Mesendoderm (in vitro differentiated cells): Measurements from ENCODE around the gene MSL2.
"Not testable (repeated sequence)": the region's sequence is repeated elsewhere in the genome, so short reads cannot be mapped to it uniquely, and the experiment has no call there.

ENCODE experiments used
- DNase-seq: peaks from one replicate; pipeline ENCODE4 v3.0.0; 2013
- H2AK5ac ChIP-seq: 2 replicates; pipeline ENCODE4 v1.6.1; 2013; ENCODE audit warnings: low read length, inconsistent platforms
- H2BK120ac ChIP-seq: 2 replicates; pipeline ENCODE4 v1.6.1; 2013; ENCODE audit warnings: low read depth, mild to moderate bottlenecking, low read length, moderate library complexity, mixed read lengths
- H2BK15ac ChIP-seq: replicated peaks from 2 replicates; pipeline ENCODE4 v1.6.1; 2013; ENCODE audit warnings: low read depth, mild to moderate bottlenecking, moderate library complexity
- H2BK5ac ChIP-seq: 2 replicates; pipeline ENCODE4 v1.6.1; 2013; ENCODE audit warnings: low read length, inconsistent platforms
- H3K18ac ChIP-seq: 2 replicates; pipeline ENCODE4 v1.6.1; 2013; ENCODE audit warnings: mild to moderate bottlenecking, low read length, mixed read lengths
- H3K23ac ChIP-seq: one replicate; pipeline ENCODE4 v1.6.1; 2013; ENCODE audit warnings: low read length
- H3K27ac ChIP-seq: 2 replicates; pipeline ENCODE4 v1.5.1; 2013; ENCODE audit warnings: low read depth, mild to moderate bottlenecking, inconsistent platforms, low read length, moderate library complexity
- H3K27me3 ChIP-seq: 2 replicates; pipeline ENCODE4 v1.6.1; 2013; ENCODE audit warnings: low read length, control low read depth, mild to moderate bottlenecking, inconsistent platforms; ENCODE audit not compliant: insufficient read depth, poor library complexity
- H3K36me3 ChIP-seq: 2 replicates; pipeline ENCODE4 v1.6.1; 2013; ENCODE audit warnings: low read length, inconsistent platforms; ENCODE audit not compliant: control insufficient read depth, insufficient read depth
- H3K4ac ChIP-seq: one replicate; pipeline ENCODE4 v1.6.1; 2013; ENCODE audit warnings: low read depth, mild to moderate bottlenecking, low read length, moderate library complexity
- H3K4me1 ChIP-seq: 2 replicates; pipeline ENCODE4 v1.6.1; 2013; ENCODE audit warnings: low read depth, low read length, inconsistent platforms; ENCODE audit not compliant: control insufficient read depth
- H3K4me2 ChIP-seq: 2 replicates; pipeline ENCODE4 v1.6.1; 2013; ENCODE audit warnings: low read length
- H3K4me3 ChIP-seq: 2 replicates; pipeline ENCODE4 v1.5.1; 2013; ENCODE audit warnings: mild to moderate bottlenecking, low read length
- H3K56ac ChIP-seq: one replicate; pipeline ENCODE4 v1.6.1; 2013; ENCODE audit warnings: low read length
- H3K79me1 ChIP-seq: 2 replicates; pipeline ENCODE4 v1.6.1; 2013; ENCODE audit warnings: low read length, inconsistent platforms
- H3K79me2 ChIP-seq: 2 replicates; pipeline ENCODE4 v1.6.1; 2013; ENCODE audit warnings: mild to moderate bottlenecking, low read length; ENCODE audit not compliant: control insufficient read depth, insufficient read depth
- H3K9ac ChIP-seq: 2 replicates; pipeline ENCODE4 v1.6.1; 2013; ENCODE audit warnings: low read length, inconsistent platforms
- H4K5ac ChIP-seq: one replicate; pipeline ENCODE4 v1.6.1; 2013; ENCODE audit warnings: low read length
- H4K8ac ChIP-seq: one replicate; pipeline ENCODE4 v1.6.1; 2013; ENCODE audit warnings: low read depth, mild to moderate bottlenecking, control low read depth, low read length, moderate library complexity
- WGBS: extraction: QIAGEN DNeasy Blood & Tissue Kit; methylation state at CpG from one replicate; pipeline ENCODE4 v1.1.7; 2013; ENCODE audit warnings: low lambda C conversion rate, missing lambda C conversion rate; ENCODE audit not compliant: insufficient coverage; ENCODE audit errors: extremely low coverage; 5-methylcytosine and 5-hydroxymethylcytosine counted together

The MSL2 gene

GRCh38 chr3:136207489-136208115 lies 11.5 kb upstream of the MSL2 start:
- H3K27me3 ChIP-seq: no peaks in the 10 kb centered on the region
- H3K4me2 ChIP-seq: no peak overlapping the region
- no peak overlapping the region for H4K8ac ChIP-seq
- H3K36me3 ChIP-seq: no peaks in the 10 kb centered on the region
- no peak overlapping the region for H3K9ac ChIP-seq
- H3K56ac ChIP-seq: no peak overlapping the region
- H3K4me3 ChIP-seq: no peak overlapping the region
- H3K79me1 ChIP-seq: no peaks in the 10 kb centered on the region
- no peak overlapping the region for H3K18ac ChIP-seq
- no peak overlapping the region for H2BK15ac ChIP-seq
- H3K27ac ChIP-seq: no peak overlapping the region
- no CpG with 5 or more reads among the region's 4 CpGs for WGBS
- DNase-seq: no peak
- no peak overlapping the region for H2BK5ac ChIP-seq
- no peak overlapping the region for H2BK120ac ChIP-seq
- H3K4ac ChIP-seq: no peak overlapping the region
- no peak overlapping the region for H2AK5ac ChIP-seq
- no peaks in the 10 kb centered on the region for H3K79me2 ChIP-seq
- no peaks in the 10 kb centered on the region for H3K4me1 ChIP-seq
- no peak overlapping the region for H3K23ac ChIP-seq
- no peak overlapping the region for H4K5ac ChIP-seq

GRCh38 chr3:136199219-136199618 lies 3.1 kb upstream of the MSL2 start:
- H3K4me1 ChIP-seq, DNase-seq, H4K5ac ChIP-seq, H2BK5ac ChIP-seq, H2BK120ac ChIP-seq, H3K4me3 ChIP-seq, H3K23ac ChIP-seq, H2AK5ac ChIP-seq, H3K18ac ChIP-seq, H3K56ac ChIP-seq, H4K8ac ChIP-seq, H3K27ac ChIP-seq, H3K27me3 ChIP-seq, H3K36me3 ChIP-seq, H3K79me1 ChIP-seq, H3K9ac ChIP-seq, H3K4me2 ChIP-seq, H3K4ac ChIP-seq, H2BK15ac ChIP-seq: not testable (repeated sequence)
- WGBS: no CpG with 5 or more reads among the region's 5 CpGs
- H3K79me2 ChIP-seq: peaks cover 14% of the 10 kb centered on the region

- no CpG with 5 or more reads among the region's 10 CpGs for WGBS
- peaks cover 20% of the 10 kb centered on the region for H3K79me2 ChIP-seq
- not testable (repeated sequence) for H3K36me3 ChIP-seq, H3K23ac ChIP-seq, H3K18ac ChIP-seq, H3K4ac ChIP-seq, H3K56ac ChIP-seq, DNase-seq, H3K4me3 ChIP-seq, H3K9ac ChIP-seq, H2BK120ac ChIP-seq, H3K27ac ChIP-seq, H3K27me3 ChIP-seq, H4K8ac ChIP-seq, H2BK5ac ChIP-seq, H3K79me1 ChIP-seq, H2AK5ac ChIP-seq, H2BK15ac ChIP-seq, H3K4me1 ChIP-seq, H3K4me2 ChIP-seq, H4K5ac ChIP-seq
These were observed 2.4 kb upstream of the MSL2 start for GRCh38 chr3:136198462-136199078.

- Histone ChIP-seq H4K5ac (peak overlapping the region; percentile 10), H3K79me1 (peaks cover 2% of the 10 kb centered on the region), H4K8ac (no peak overlapping the region), H2BK120ac (no peak overlapping the region), H3K79me2 (peaks cover 31% of the 10 kb centered on the region), H3K56ac (peak overlapping the region; percentile 97), H2BK15ac (no peak overlapping the region), H3K23ac (no peak overlapping the region), H3K27ac (peak overlapping the region; percentile 99), H3K4me1 (peaks cover 3% of the 10 kb centered on the region), H2BK5ac (peak overlapping the region; percentile 79), H3K4me2 (peak overlapping the region; percentile 97), H3K4ac (peak overlapping the region; percentile 84), H3K18ac (peak overlapping the region; percentile 42), H3K27me3 (no peaks in the 10 kb centered on the region), H3K36me3 (no peaks in the 10 kb centered on the region), H2AK5ac (no peak overlapping the region), H3K9ac (peak overlapping the region; percentile 86), H3K4me3 (peak overlapping the region; percentile 40)
- no CpG with 5 or more reads among the region's 15 CpGs for WGBS
- no peak for DNase-seq
These were observed 1.1 kb upstream of the MSL2 start for GRCh38 chr3:136197159-136197793.

GRCh38 chr3:136196401-136197158 lies 445 bp upstream of the MSL2 start:
- WGBS: no CpG with 5 or more reads among the region's 64 CpGs
- peak; percentile 100 for DNase-seq

More at GRCh38 chr3:136196401-136197158, 445 bp upstream of the MSL2 start:
- H3K56ac ChIP-seq: peak overlapping the region; percentile 97
- H3K4ac ChIP-seq: peak overlapping the region; percentile 84
- peak overlapping the region; percentile 99 for H3K27ac ChIP-seq
- no peaks in the 10 kb centered on the region for H3K27me3 ChIP-seq
- H3K36me3 ChIP-seq: no peaks in the 10 kb centered on the region
- H3K79me2 ChIP-seq: peaks cover 37% of the 10 kb centered on the region
- no peak overlapping the region for H4K8ac ChIP-seq
- no peak overlapping the region for H2BK120ac ChIP-seq
- peak overlapping the region; percentile 97 for H3K4me2 ChIP-seq
- no peak overlapping the region for H2BK15ac ChIP-seq
- H3K18ac ChIP-seq: peak overlapping the region; percentile 42
- peaks cover 3% of the 10 kb centered on the region for H3K4me1 ChIP-seq
- H3K23ac ChIP-seq: no peak overlapping the region
- H4K5ac ChIP-seq: no peak overlapping the region
- H3K4me3 ChIP-seq: peak overlapping the region; percentile 40
- peak overlapping the region; percentile 86 for H3K9ac ChIP-seq
- no peak overlapping the region for H2AK5ac ChIP-seq
- peak overlapping the region; percentile 95 for H2BK5ac ChIP-seq
- H3K79me1 ChIP-seq: peaks cover 2% of the 10 kb centered on the region
